ENCODE measurements around the gene PUS1.
"Not testable (repeated sequence)": the region's sequence is repeated elsewhere in the genome, so short reads cannot be mapped to it uniquely, and the experiment has no call there.

PUS1 gene

GRCh38 chr12:131885543-131886057 lies 43.5 kb upstream of the PUS1 start (continued):
- no peak for TF ChIP-seq ZNF280C (tag by site-specific recombination; IDR thresholded peaks at IDR 0.05)
- TF ChIP-seq ZEB2 (tag by site-specific recombination; IDR thresholded peaks at IDR 0.05), result no peak
- TF ChIP-seq ZNF266 (tag by site-specific recombination; IDR thresholded peaks at IDR 0.05; ENCODE audit: low read depth), result no peak

- H3K4me1 ChIP-seq (ENCODE audit: control insufficient read depth, insufficient read depth, low read length); H3K9me3 ChIP-seq (ENCODE audit: control insufficient read depth, insufficient read depth, low read depth, low read length); H3K27ac ChIP-seq (ENCODE audit: extremely low read depth, low read depth, low read length); CTCF ChIA-PET; H3K36me3 ChIP-seq (ENCODE audit: control insufficient read depth in 2 of 2, insufficient read depth in 1 of 2, low read length in 2 of 2); H3K4me3 ChIP-seq (ENCODE audit: low read depth, low read length); POLR2A ChIA-PET: not testable (repeated sequence)
- peak; percentile 87 for TF ChIP-seq ZNF146 (tag by site-specific recombination; IDR thresholded peaks at IDR 0.05)
These were observed 37.4 kb upstream of the PUS1 start for GRCh38 chr12:131891722-131892121.

GRCh38 chr12:131892711-131893604 lies 36.1 kb upstream of the PUS1 start:
- Histone ChIP-seq H3K27ac (ENCODE audit: extremely low read depth, low read depth, low read length) (no peak overlapping the region), H3K9me3 (ENCODE audit: control insufficient read depth, insufficient read depth, low read depth, low read length) (no peaks in the 10 kb centered on the region), H3K4me1 (ENCODE audit: control insufficient read depth, insufficient read depth, low read length) (peaks cover 3% of the 10 kb centered on the region; the same call in 1 of the 2 replicates), H3K36me3 (ENCODE audit: control insufficient read depth in 2 of 2, insufficient read depth in 1 of 2, low read length in 2 of 2) (peaks cover 6 to 16% of the 10 kb centered on the region in 2 experiments; a peak in 2 of 3 replicates), H3K4me3 (ENCODE audit: low read depth, low read length) (no peak overlapping the region)
- ChIA-PET CTCF (no interaction called here), POLR2A (interaction anchor here (0.7 kb wide), 2 partner anchors 12 to 49 kb away, joined by 3 to 8 read pairs; no protein-coding TSS in a partner anchor)
- TF ChIP-seq SCRT2 (tag by site-specific recombination; IDR thresholded peaks at IDR 0.05), result peak; percentile 40; the same call in 1 of the 2 replicates
- no peak for TF ChIP-seq ZFP3 (tag by site-specific recombination; IDR thresholded peaks at IDR 0.05; ENCODE audit: low read depth)

- Histone ChIP-seq H3K4me3 (ENCODE audit: low read depth, low read length) (no peak overlapping the region), H3K27ac (ENCODE audit: extremely low read depth, low read depth, low read length) (no peak overlapping the region), H3K36me3 (ENCODE audit: control insufficient read depth in 2 of 2, insufficient read depth in 1 of 2, low read length in 2 of 2) (peaks cover 6 to 21% of the 10 kb centered on the region in 2 experiments; a peak in 2 of 3 replicates), H3K4me1 (ENCODE audit: control insufficient read depth, insufficient read depth, low read length) (peaks cover 3% of the 10 kb centered on the region; the same call in 1 of the 2 replicates), H3K9me3 (ENCODE audit: control insufficient read depth, insufficient read depth, low read depth, low read length) (no peaks in the 10 kb centered on the region)
- CTCF ChIA-PET, result no interaction called here
- TF ChIP-seq ZEB2 (tag by site-specific recombination; IDR thresholded peaks at IDR 0.05) (no peak), MYNN (tag by site-specific recombination; IDR thresholded peaks at IDR 0.05; ENCODE audit: borderline replicate concordance) (no peak), PRDM6 (tag by site-specific recombination; IDR thresholded peaks at IDR 0.05) (no peak), ZNF701 (tag by site-specific recombination; IDR thresholded peaks at IDR 0.05) (no peak)
- POLR2A ChIA-PET, result interaction anchor here (0.7 kb wide), 2 partner anchors 13 to 50 kb away, joined by 3 to 8 read pairs; no protein-coding TSS in a partner anchor
These were observed 35.3 kb upstream of the PUS1 start for GRCh38 chr12:131893605-131894312.

All from HEK293 (cell line).